Loucy (cell line): Measurements from ENCODE around the gene ZNF292.

Experiments
- H2AFZ ChIP-seq: fragments of 200-600 bp; sonication (generic); 2 replicates; pipeline ENCODE4 v1.6.0; 2016; ENCODE audit warnings: antibody characterized with exemption, mild to moderate bottlenecking, low read length, moderate library complexity
- H3F3A ChIP-seq: fragments of 200-600 bp; 2 replicates; pipeline ENCODE4 v1.6.0; 2016; ENCODE audit warnings: antibody characterized with exemption, low read depth, mild to moderate bottlenecking
- H3K27me3 ChIP-seq: fragments of 200-600 bp; sonication (generic); 2 replicates; pipeline ENCODE4 v1.6.1; 2014; ENCODE audit warnings: low read length, mild to moderate bottlenecking; ENCODE audit not compliant: insufficient read depth, poor library complexity, severe bottlenecking
- H3K36me3 ChIP-seq: fragments of 200-600 bp; sonication (generic); 2 replicates; pipeline ENCODE4 v1.6.1; 2016; ENCODE audit warnings: low read length; ENCODE audit not compliant: insufficient read depth
- H3K4me1 ChIP-seq: fragments of 200-600 bp; sonication (generic); 2 replicates; pipeline ENCODE4 v1.5.1; 2014; ENCODE audit warnings: low read length, mild to moderate bottlenecking; ENCODE audit not compliant: insufficient read depth, poor library complexity, severe bottlenecking
- H3K4me2 ChIP-seq: fragments of 200-600 bp; sonication (generic); 2 replicates; pipeline ENCODE4 v1.6.0; 2014; ENCODE audit warnings: antibody characterized with exemption, low read length, low read depth, mild to moderate bottlenecking; ENCODE audit not compliant: poor library complexity, severe bottlenecking
- H3K4me3 ChIP-seq: fragments of 200-600 bp; sonication (generic); 2 replicates; pipeline ENCODE4 v1.5.1; 2014; ENCODE audit warnings: low read length, mild to moderate bottlenecking, mixed read lengths; ENCODE audit not compliant: poor library complexity, severe bottlenecking
- H3K79me2 ChIP-seq: fragments of 200-600 bp; sonication (generic); 2 replicates; pipeline ENCODE4 v1.6.1; 2014; ENCODE audit warnings: low read length; ENCODE audit not compliant: insufficient read depth
- H3K9ac ChIP-seq: fragments of 200-600 bp; sonication (generic); 2 replicates; pipeline ENCODE4 v1.6.0; 2014; ENCODE audit warnings: mild to moderate bottlenecking, low read depth, low read length, moderate library complexity; ENCODE audit not compliant: poor library complexity, severe bottlenecking
- H3K9me2 ChIP-seq: fragments of 200-600 bp; sonication (generic); replicated peaks from 2 replicates; pipeline ENCODE4 v1.6.1; 2016; ENCODE audit warnings: low read depth, low read length, mixed read lengths
- H3K9me3 ChIP-seq: fragments of 200-600 bp; sonication (generic); 2 replicates; pipeline ENCODE4 v1.6.1; 2014; ENCODE audit warnings: mild to moderate bottlenecking, antibody characterized with exemption, low read length, low read depth; ENCODE audit not compliant: insufficient read depth
- H4K20me1 ChIP-seq: fragments of 200-600 bp; sonication (generic); 2 replicates; pipeline ENCODE4 v1.6.0; 2014; ENCODE audit warnings: antibody characterized with exemption, low read length, mild to moderate bottlenecking; ENCODE audit not compliant: insufficient read depth, poor library complexity, severe bottlenecking
- CTCF ChIP-seq: fragments of 200-600 bp; sonication (generic); conservative IDR thresholded peaks from 2 replicates; pipeline ENCODE4 v1.5.1; 2014; ENCODE audit warnings: mild to moderate bottlenecking, antibody characterized with exemption, low read length
- EZH2phosphoT487 ChIP-seq: fragments of 200-600 bp; IDR thresholded peaks from 2 replicates; pipeline ENCODE4 v1.6.1; 2018; ENCODE audit warnings: antibody characterized with exemption, mild to moderate bottlenecking, moderate library complexity, borderline replicate concordance

ZNF292 gene

GRCh38 chr6:87199787-87200186, 44.4 kb downstream of the ZNF292 start:
- H3K9me3 ChIP-seq: no peaks in the 10 kb centered on the region
- no peaks in the 10 kb centered on the region for H3K27me3 ChIP-seq
- H3K9me2 ChIP-seq: no peaks in the 10 kb centered on the region
- TF ChIP-seq CTCF (no peak), EZH2phosphoT487 (no peak)
- peaks cover 98% of the 10 kb centered on the region for H3K79me2 ChIP-seq
- H3K4me2 ChIP-seq: no peak overlapping the region
- H3K36me3 ChIP-seq: peaks cover 22% of the 10 kb centered on the region; the same call in 1 of the 2 replicates
- H3K9ac ChIP-seq: no peak overlapping the region
- H3K4me1 ChIP-seq: peaks cover 5% of the 10 kb centered on the region
- H4K20me1 ChIP-seq: peaks cover 92% of the 10 kb centered on the region
- H3F3A ChIP-seq: no peaks in the 10 kb centered on the region
- no peak overlapping the region for H3K4me3 ChIP-seq
- no peak overlapping the region for H2AFZ ChIP-seq

- peaks cover 22% of the 10 kb centered on the region; the same call in 1 of the 2 replicates for H3K36me3 ChIP-seq
- TF ChIP-seq CTCF (no peak), EZH2phosphoT487 (no peak)
Measured at GRCh38 chr6:87200469-87201175, 45.3 kb downstream of the ZNF292 start.

GRCh38 chr6:87203448-87204023, 48.2 kb downstream of the ZNF292 start:
- peaks cover 100% of the 10 kb centered on the region for H3K79me2 ChIP-seq
- H3F3A ChIP-seq: no peaks in the 10 kb centered on the region
- H3K4me3 ChIP-seq: no peak overlapping the region
- no peak overlapping the region for H3K4me2 ChIP-seq
- no peak overlapping the region for H2AFZ ChIP-seq
- H3K9me3 ChIP-seq: no peaks in the 10 kb centered on the region
- peaks cover 38% of the 10 kb centered on the region; the same call in 1 of the 2 replicates for H3K36me3 ChIP-seq
- peaks cover 5% of the 10 kb centered on the region for H3K4me1 ChIP-seq
- peaks cover 98% of the 10 kb centered on the region for H4K20me1 ChIP-seq
- H3K9me2 ChIP-seq: no peaks in the 10 kb centered on the region
- no peak overlapping the region for H3K9ac ChIP-seq
- no peak for TF ChIP-seq CTCF
- no peak for TF ChIP-seq EZH2phosphoT487
- H3K27me3 ChIP-seq: no peaks in the 10 kb centered on the region

More at GRCh38 chr6:87200469-87201175, 45.3 kb downstream of the ZNF292 start:
- no peaks in the 10 kb centered on the region for H3K9me3 ChIP-seq
- peaks cover 5% of the 10 kb centered on the region for H3K4me1 ChIP-seq
- no peak overlapping the region for H3K9ac ChIP-seq
- no peaks in the 10 kb centered on the region for H3K9me2 ChIP-seq
- H3K79me2 ChIP-seq: peaks cover 98% of the 10 kb centered on the region
- no peaks in the 10 kb centered on the region for H3K27me3 ChIP-seq
- H3K4me3 ChIP-seq: no peak overlapping the region
- H4K20me1 ChIP-seq: peaks cover 94% of the 10 kb centered on the region
- H3K4me2 ChIP-seq: no peak overlapping the region
- no peaks in the 10 kb centered on the region for H3F3A ChIP-seq
- no peak overlapping the region for H2AFZ ChIP-seq
